Breast epithelium (tissue), 3 donors: ENCODE results near the gene PAK1.

Source experiments
- POLR2A ChIP-seq: fragments of 450-650 bp; IDR thresholded peaks from one replicate; pipeline ENCODE4 v1.6.1; 2016; ENCODE audit warnings: antibody characterized with exemption, mild to moderate bottlenecking, moderate library complexity
- POLR2AphosphoS5 ChIP-seq, 3 donors: sonication (generic); formaldehyde crosslinking; IDR thresholded peaks; one replicate each; pipeline ENCODE4 v1.6.1; 2017; ENCODE audit warnings: antibody characterized with exemption in 3 of 3
- TF ChIP-seq, protein P1 (sequence below), 3 donors: fragments of 450-650 bp; IDR thresholded peaks; one replicate each; pipeline ENCODE4 v1.5.1; 2016 to 2017; ENCODE audit warnings: antibody characterized with exemption in 3 of 3, mild to moderate bottlenecking in 3 of 3, moderate library complexity in 3 of 3

DNA sequence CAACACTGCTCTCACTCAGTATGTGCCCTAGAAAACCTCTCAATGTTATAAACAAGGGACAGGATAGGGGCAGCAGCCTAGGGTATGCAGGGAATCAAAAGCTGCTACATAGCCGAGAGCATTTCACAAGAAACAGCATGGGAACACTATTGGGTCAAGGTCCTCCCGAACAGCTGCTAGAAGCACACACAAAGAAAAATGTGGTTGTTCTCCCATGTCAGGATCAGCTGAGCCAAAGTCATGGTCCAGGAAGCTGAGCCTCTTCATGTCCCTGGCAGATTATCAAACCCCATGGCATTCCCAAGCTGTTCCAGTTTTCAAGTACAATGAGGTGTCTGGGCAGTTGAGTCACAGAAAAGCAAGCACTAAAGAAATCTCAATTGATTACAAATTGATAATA lies 151.4 kb downstream of the PAK1 start:
- TF ChIP-seq, protein P1, sequence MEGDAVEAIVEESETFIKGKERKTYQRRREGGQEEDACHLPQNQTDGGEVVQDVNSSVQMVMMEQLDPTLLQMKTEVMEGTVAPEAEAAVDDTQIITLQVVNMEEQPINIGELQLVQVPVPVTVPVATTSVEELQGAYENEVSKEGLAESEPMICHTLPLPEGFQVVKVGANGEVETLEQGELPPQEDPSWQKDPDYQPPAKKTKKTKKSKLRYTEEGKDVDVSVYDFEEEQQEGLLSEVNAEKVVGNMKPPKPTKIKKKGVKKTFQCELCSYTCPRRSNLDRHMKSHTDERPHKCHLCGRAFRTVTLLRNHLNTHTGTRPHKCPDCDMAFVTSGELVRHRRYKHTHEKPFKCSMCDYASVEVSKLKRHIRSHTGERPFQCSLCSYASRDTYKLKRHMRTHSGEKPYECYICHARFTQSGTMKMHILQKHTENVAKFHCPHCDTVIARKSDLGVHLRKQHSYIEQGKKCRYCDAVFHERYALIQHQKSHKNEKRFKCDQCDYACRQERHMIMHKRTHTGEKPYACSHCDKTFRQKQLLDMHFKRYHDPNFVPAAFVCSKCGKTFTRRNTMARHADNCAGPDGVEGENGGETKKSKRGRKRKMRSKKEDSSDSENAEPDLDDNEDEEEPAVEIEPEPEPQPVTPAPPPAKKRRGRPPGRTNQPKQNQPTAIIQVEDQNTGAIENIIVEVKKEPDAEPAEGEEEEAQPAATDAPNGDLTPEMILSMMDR (IDR thresholded peaks at IDR 0.05), result no peak
- TF ChIP-seq POLR2A (no peak), POLR2AphosphoS5 (IDR thresholded peaks at IDR 0.05) (no peak)
